Stimulated activated CD4-positive, alpha-beta T cell treated with anti-CD3 and anti-CD28 coated beads, Interleukin-2, amount 100 ng/mL, for 48 hours (primary cell): Measurements from ENCODE around the gene SLC9B1.
"Not testable (repeated sequence)": the region's sequence is repeated elsewhere in the genome, so short reads cannot be mapped to it uniquely, and the experiment has no call there.

Experiments used
- DNase-seq, 2 donors: peaks; one replicate each; pipeline ENCODE4 v3.0.0-alpha.2; 2020

SLC9B1 gene

DNA sequence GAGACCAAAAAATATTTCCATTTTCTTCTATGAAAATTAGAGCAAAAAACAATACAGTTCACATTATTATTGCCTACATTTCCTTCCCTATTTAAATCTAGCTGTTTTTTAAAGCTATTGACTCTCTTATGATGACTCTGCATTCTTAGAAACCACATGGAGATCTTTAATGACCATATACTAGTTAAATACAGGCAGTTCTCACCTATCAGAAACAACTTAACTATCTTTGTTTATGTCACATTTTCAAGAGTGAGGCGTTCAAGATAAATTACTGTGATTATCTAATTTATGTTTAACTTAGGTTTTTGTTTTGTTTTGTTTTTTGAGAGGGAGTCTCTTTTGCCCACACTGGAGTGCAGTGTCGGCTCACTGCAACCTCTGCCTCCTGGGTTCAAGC lies 147.7 kb downstream of the SLC9B1 start:
- DNase-seq, result no peak

DNA sequence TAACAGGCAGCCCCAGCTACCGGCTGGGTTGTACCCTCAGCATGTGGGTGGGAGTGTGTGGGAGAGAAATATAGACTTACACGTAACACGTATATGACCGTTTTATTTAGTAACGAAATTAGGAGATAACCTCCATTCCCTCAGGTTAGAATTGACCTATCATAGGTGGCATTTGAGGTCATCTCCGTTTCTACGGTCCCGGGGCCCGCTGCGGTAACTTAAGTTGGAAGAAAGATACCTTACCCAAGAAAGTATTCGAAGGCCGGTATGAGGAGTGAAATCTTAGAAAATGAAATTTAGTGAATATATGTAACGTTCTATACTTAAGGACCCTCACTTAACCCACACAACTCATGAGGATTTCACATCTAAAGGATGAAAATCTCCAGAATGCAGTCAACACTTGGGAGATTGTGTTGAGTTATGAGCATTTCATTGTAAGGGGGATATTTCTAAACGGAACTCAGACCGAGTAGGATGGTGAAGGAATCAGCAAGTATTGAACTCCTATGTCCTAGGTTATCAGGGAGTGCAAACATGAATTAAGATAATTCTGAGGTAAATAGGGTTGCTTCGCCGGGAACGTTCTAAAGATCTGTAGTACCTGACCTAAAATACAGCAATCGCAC lies 149.8 kb downstream of the SLC9B1 start:
- DNase-seq, result no peak

DNA sequence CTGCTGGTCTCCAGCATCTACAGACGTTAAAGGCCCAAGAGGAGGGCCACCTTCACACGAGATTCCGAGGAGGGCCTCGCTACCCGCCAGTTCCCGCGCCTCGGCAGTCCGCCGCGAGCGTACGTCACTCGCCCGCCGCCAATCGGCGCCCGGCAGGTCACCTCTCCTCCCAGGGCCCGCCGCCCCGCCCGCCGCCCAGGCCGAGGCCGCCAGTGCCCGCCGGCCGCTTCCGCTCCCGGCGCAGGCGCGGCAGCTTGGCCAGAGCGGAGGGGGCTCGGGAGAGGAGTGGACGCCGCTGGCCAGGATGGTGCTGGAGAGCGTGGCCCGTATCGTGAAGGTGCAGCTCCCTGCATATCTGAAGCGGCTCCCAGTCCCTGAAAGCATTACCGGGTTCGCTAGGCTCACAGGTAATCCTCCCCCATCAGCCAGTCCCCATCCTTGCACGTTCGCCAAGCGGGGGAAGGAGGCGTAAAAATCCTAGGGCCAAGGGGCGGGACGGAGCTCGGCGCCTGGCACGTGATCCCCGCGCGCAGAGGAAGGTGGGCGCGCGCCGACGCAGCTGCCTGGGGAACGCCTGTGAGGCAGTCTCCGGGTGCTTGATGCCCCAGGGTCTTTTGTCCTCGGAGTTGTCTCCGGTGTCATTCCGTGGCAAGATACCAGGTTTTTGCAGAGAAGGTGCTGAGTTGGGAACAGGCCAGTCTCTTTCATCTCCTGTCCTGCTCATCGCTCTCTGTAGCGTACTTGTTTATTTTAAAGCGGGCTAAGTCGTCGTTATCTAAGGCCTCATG lies 150.5 kb downstream of the SLC9B1 start, which contains the start of gene CISD2:
Gene CISD2 (plus strand): TSS at position 212 of the 788 bp plus-strand sequence. CDS start 93 bp downstream, at position 305.
- DNase-seq, result peak; percentile 82 to 87

DNA sequence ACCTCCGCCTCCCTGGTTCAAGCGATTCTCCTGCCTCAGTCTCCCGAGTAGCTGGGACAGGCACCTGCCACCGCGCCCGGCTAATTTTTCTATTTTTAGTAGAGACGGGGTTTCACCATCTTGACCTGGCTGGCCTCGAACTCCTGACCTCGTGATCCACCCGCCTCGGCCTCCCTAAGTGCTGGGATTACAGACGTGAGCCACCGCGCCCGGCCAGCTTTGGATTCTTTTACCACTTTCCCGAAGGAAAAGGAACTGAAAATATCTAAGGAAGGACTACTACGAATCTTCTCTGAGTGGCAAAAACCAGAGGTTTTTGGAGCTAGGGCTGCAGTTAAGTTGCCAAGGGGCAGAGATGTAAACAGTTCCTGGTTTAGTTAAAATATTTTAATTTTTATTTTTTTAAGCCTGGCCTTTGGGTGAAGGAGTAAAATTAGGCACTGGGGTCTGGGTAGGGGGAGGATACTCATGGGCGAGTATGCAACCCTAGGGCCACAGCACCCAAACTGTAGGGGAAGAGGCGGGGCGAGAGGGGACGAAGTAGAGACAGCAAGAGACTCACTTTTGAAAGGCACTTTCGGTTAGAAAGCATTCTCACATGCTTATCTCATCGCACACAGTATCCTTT lies 151.2 kb downstream of the SLC9B1 start:
- DNase-seq, result peak; percentile 10 to 38

DNA sequence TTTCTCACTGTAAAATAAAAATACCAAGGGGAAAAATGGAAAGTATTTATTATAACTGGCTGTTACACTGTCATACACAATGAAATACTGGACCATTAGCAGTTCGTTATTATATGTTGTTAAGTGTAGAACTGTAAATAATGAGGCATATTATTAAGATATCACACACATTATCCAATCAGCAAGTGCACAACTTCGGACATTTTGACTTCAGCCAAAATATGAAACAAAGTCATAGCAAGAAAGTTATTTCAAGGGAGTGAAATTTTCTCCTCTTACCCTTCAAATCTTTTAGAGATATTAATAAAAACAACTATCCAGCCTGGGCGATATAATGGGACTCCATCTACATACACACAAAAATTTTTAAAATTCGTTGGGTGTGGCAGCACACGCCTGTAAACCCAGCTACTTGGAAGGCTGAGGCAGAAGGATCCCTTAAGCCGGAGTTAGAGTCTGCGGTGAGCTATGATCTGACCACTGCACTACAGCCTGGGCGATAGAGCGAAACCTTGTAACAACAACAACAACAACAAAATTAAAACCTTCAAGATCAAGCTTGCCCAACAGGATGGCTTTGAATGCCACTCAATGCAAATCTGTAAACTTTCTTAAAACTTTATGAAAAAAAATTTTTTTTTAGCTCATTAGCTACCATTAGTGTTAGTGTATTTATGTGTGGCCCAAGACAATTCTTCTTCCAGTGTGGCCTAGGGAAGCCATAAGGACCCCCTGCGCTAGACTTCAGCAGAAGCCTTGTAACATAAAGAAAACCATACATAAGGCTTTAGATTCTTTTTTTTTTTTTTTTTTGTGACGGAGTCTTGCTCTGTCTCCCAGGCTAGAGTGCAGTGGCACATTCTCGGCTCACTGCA lies 152.0 kb downstream of the SLC9B1 start:
- no peak for DNase-seq

DNA sequence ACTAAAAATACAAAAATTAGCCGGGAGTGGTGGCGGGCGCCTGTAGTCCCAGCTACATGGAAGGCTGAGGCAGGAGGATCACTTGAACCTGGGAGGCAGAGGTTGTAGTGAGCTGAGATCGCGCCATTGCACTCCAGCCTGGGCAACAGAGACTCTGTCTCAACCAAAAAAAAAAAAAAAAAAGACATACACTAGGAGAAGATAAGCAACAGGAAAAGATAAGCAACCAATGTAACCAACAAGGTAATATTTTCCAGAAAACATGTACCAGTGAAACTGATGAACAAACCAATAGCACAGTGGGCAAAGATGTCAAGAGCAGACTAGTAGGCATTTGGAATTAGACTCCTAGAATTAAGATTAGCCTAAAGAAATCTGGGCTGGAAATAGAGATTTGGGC lies 154.2 kb downstream of the SLC9B1 start:
- DNase-seq, result not testable (repeated sequence)

DNA sequence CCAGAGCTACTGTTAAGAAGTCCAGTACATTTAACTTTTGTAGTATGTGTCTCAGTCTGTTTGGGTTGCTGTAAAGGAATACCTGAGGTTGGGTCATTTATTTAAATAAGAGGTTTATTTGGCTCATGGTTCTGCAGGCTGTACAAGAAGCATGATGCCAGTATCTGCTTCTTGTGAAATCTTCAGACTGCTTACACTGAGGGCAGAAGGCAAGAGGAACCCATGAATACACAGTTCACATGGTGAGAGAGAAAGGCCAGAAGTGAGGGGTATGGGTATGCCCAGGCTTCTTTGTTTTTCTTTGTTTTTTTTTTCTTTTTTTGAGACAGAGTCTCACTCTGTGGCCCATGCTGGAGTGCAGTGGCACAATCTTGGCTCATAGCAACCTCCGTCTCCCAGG lies 156.8 kb downstream of the SLC9B1 start:
- no peak for DNase-seq

DNA sequence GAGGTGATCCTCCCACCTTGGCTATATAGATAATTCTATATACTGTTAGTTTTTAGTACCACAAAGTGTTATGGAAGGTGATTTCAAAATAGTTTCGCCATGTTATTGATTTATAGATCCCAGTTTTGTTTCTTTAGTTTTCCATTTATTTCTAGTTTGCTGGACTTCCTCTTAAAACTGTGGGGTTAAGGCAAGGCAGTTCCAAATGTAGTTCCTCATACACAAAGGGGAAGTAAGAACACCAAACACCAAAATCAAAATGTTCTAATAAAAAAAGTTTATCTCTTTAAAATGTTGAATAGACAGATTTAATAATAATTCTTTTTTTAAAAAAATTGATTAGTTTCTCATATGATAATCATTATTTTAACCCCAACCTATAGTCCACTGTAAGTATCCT lies 157.5 kb downstream of the SLC9B1 start:
- DNase-seq, result no peak

DNA sequence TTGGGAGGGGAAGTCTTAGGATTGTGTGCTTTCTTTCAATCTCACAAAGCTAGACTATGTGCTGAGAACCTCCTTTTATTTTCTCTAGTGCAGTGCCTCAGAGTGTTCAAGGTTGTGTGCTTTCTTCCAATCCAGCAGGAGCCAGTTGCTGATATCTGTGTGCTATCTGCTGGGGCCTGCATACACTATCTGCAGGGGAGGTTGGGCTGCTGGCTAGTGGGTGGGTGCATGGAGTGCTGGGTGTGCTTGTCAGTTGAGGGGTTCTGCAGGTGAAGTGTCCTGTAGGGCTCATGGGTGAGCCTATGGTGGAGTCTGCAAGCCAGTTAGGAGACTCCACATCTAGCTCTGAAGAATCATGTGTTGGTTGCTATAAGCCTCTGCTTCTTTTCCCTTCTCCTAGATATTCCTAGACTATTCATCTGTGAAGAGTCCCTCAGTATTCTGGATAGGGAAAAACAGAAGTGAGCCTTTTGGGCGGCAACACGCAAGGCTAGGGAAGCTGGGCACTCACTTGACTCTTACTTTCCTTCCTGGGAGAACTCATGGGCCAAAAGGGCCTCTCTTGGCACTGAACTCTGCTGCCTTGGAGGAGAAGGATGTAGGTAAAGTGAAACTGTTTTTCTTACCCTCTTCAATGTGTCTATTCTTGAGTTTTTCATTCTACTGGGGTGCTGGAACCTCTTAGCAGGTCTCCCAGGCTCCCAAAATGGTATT lies 158.7 kb downstream of the SLC9B1 start:
- no peak for DNase-seq

DNA sequence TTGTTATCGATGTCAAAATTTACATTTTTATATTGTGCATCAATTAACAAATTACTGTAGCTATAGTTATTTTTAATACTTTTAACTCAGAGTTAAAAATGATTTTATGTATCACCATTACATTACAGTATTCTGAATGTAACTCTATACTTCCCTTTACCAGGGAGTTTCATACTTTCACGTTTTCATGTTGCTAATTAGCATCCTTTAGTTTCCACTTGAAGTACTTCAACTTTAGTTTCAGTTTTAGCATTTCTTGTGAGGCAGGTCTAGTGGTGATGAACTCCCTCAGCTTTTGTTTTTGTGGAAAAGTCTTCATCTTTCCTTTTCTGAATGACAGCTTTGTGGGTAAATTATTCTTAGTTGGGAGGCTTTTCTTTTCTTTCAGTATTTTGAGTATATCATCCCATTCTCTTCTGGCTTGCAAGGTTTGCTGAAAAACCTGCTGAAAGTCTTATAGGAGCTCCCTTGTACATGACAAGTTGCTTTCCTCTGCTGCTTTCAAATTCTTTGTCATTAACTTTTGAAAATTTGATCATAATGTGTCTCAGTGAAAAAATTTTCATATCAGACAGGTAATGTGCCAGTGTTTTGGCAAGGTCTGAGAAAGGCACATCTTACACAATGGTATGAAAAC lies 160.6 kb downstream of the SLC9B1 start:
- DNase-seq, result no peak
